GM19023 (cell line): ENCODE measurements around the gene NFATC2IP.
A peak's percentile ranks its signal among the peaks of the same experiment; 100 is the strongest.

Experiments used
- ATAC-seq: cut with Tn5 transposase; IDR thresholded peaks from one replicate; pipeline ENCODE4 v1.9.1; 2021; ENCODE audit warnings: mild to moderate bottlenecking, moderate library complexity; ENCODE audit not compliant: unreplicated experiment

Gene NFATC2IP

DNA sequence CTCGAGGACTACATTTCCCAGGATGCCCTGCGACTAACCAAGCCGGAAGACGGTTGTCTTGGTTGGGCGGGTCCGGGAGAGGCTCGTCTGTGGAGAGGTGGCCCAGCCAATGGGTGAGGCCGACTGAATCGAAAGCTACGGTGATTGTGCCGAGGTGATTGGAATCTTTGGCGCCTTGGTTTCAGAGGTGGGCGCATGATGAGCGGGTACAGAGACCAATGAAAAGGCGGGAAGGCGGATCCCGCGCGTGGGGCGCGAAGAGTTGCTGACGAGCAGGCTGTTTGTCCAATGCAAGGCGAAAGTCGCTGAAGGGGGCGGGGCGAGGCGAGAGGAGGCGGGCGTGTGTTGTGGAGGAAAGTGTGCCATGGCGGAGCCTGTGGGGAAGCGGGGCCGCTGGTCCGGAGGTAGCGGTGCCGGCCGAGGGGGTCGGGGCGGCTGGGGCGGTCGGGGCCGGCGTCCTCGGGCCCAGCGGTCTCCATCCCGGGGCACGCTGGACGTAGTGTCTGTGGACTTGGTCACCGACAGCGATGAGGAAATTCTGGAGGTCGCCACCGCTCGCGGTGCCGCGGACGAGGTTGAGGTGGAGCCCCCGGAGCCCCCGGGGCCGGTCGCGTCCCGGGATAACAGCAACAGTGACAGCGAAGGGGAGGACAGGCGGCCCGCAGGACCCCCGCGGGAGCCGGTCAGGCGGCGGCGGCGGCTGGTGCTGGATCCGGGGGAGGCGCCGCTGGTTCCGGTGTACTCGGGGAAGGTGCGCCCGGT is at the start of gene NFATC2IP:
TSS of gene NFATC2IP (plus strand) at position 290 of the 762 bp plus-strand sequence. CDS start at position 365, 75 bp downstream.
- ATAC-seq: peak; percentile 87

DNA sequence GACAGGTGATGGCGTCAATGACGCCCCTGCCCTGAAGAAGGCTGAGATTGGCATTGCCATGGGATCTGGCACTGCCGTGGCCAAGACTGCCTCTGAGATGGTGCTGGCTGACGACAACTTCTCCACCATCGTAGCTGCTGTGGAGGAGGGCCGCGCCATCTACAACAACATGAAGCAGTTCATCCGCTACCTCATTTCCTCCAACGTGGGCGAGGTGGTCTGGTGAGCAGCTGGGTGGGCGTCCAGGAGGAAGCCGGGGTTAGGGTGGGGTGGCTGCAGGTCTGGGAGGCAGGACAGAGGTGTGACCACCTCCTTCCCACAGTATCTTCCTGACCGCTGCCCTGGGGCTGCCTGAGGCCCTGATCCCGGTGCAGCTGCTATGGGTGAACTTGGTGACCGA is 48.9 kb upstream of the NFATC2IP start:
- ATAC-seq: no peak

DNA sequence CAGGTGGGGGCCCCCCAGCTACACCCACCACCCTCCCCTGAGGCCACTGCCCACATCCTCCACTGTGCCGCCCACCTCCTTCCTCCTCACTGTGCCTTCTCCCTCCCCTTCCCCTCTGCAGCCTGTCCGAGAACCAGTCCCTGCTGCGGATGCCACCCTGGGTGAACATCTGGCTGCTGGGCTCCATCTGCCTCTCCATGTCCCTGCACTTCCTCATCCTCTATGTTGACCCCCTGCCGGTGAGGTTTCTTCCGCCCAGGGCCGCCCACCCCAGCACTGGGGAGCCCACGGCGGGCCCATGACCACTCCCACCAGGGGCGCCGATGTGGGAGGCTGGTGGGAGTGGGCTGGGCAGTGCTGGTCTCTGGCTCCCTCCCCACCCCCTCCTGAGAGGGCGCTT is 47.8 kb upstream of the NFATC2IP start:
- ATAC-seq: no peak

DNA sequence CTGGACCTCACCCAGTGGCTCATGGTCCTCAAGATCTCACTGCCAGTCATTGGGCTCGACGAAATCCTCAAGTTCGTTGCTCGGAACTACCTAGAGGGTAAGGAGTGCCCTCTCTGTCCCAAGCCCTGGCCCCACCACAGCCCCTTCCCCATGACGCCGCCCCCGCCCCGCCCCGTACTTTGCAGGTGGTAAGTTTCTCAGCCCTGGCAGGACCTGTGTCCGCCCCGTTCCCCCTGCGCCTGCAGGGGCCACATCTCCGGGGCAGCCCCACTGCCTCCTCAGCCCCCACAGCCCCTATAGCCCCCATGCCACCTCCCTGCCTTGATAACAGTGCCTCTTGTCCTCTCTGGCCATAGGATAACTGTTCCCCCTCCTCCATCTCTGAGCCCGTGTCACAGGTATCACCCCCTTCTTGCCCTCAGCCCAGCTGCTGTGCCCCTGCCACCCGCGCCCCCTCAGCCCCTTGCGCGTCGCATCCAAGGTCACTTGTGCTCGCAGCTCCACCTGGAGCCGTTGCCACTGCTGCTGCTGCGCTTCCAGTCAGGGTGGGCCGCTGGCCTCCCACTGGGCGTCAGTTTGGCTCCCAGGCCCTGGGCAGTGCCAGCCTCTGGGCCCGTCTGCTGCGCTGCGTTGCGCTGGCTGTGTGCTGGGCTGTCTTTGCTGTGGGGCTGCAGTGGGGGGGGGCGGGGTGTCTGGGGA is 47.2 kb upstream of the NFATC2IP start:
- ATAC-seq: no peak

DNA sequence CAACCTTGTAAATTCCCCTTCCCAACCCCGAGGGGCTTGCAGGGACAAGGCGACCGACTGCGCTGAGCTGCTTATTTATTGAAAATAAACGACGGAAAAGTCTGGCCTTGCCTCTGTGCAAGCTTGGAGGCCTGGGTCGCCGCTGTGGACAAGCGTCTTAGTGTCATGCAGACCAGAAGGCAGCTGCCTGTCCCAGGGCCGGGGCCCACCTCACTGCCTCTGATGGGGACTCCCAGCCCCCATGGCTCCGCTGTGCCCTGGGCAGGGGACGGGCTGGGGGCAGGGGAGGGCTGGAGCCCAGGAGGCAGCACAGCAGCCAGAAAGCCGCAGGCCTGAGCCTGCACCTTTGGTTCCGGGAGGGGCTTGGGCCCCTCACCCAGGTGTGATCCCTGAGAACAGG is 46.4 kb upstream of the NFATC2IP start:
- no peak for ATAC-seq

DNA sequence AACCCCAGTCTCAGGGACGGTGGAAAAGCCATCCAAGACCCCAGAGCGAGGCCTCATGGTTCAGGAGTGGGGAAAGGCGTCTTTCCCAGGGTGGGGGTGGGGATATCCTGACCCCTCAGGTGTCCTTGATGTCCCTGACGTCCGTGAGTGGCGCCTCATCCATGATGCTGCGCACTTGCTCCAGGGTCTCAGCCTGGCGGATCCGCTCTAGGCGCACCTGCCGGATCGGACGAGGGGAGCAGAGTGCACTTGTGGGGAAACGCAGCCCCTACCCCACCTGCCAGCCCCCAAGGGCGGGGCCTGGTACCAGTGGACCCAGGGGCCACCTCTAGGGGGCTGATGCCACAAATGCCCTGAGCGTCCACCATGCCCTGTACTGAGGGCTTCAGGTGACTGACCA is 45.9 kb upstream of the NFATC2IP start:
- no peak for ATAC-seq

DNA sequence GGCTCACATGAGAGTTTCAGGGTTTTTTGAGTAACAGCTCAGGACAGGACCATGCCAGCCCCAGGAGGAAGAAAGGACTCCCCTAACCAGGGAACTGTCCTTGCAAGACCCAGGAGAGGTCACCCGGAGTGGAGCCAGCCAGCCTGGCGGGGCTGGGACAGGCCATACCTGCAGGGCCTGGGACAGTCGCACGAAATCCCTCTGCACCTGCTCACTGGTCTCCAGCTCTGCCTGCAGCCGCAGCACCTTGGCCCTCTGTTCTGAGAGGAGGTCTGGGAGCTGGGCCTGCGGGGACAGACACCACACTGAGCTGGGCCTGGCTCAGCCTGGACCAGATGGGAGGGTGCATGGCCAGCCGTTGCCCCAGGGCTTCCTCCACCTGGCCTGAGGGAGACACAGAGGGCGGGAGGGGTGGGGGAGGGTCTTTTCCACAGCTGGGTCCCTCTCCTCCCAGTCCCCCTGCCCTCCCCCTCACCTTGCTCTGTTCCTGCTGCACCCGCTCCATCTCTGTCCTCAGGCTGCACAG is 45.4 kb upstream of the NFATC2IP start:
- no peak for ATAC-seq

DNA sequence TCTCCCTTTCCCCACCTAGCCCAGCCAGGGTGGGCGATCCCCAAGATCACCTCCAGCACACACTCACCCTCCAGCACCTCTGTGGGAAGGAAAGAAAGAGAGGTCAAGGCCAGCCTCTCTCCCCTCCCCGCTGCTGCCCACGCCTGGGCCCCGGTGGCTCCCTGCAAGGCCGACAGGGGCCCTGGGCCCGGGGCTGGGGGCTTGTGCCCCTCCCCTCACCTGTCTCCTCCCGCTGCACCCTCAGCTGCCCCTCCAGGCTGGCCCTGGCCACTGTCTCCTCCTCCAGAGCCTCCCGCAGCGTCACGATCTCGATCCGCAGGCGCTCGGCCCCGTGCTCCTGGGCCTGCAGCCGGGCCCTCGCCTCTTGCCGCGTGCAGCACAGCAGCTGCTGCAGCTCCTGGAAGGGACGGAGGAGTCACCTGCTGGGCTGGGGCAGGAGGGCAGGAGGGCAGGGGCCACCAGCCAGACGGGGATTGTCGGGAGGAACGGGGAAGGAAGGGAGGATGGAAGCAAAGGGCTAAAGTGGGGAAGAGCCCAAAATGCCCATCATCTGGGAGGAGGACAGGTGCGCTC is 44.9 kb upstream of the NFATC2IP start:
- no peak for ATAC-seq

DNA sequence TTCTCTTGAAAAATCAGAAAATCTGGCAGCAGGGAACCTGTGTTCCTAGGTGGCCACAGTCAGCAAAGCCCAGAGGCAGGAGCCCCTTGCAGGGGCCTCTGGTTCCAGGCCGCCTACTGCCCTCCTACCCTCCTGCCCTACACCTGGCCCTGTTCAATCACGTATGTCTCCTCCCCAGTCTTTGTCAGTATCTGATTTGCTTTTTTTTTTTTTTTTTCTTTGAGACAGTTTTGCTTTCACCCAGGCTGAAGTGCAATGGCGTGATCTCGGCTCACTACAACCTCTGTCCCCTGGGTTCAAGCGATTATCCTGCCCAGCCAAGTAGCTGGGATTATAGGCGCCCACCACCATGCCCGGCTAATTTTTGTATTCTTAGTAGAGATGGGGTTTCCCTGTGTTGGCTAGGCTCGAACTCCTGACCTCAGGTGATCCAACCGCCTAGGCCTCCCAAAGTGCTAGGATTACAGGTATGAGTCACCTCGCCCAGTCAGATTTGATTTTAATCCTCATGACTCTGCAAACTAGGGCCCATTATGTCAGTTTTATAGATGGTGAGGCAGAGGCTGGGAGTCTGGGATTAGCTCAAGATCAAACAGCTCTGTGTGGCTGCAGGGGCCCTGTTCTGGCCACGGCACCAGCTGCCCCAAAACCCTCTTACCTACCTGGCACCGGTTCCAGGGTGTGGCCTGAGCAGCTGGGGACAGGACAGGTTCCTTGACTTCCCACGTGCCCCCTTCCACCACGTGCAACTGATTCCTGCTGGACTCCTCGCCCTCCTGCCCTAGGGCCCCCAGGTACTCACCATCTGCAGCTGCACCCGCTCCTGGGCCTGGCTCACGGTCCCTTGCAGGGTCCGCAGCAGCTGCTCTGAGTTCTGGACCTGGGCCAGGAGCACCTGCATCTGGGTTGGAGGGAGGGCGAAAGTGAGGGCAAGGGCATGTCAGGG is 40.4 kb upstream of the NFATC2IP start:
- no peak for ATAC-seq

DNA sequence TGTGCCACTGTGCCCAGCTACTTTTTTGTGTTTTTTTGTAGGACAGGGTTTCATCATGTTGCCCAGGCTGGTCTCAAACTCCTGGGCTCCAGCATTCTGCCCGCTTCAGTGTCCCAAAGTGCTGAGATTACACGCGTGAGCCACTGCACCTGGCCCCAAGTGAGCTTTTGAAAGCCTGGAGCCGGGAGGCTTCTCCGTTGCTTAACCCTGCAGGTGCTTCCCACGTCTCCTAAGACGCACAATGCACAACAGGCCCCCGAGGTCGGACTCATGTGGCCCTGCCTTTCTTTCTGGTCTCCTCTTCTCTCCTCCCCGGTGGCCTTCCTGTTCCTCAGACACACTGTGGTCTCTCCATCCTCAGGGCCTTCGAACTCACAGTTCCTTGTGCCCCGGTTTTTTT is 38.2 kb upstream of the NFATC2IP start:
- no peak for ATAC-seq

DNA sequence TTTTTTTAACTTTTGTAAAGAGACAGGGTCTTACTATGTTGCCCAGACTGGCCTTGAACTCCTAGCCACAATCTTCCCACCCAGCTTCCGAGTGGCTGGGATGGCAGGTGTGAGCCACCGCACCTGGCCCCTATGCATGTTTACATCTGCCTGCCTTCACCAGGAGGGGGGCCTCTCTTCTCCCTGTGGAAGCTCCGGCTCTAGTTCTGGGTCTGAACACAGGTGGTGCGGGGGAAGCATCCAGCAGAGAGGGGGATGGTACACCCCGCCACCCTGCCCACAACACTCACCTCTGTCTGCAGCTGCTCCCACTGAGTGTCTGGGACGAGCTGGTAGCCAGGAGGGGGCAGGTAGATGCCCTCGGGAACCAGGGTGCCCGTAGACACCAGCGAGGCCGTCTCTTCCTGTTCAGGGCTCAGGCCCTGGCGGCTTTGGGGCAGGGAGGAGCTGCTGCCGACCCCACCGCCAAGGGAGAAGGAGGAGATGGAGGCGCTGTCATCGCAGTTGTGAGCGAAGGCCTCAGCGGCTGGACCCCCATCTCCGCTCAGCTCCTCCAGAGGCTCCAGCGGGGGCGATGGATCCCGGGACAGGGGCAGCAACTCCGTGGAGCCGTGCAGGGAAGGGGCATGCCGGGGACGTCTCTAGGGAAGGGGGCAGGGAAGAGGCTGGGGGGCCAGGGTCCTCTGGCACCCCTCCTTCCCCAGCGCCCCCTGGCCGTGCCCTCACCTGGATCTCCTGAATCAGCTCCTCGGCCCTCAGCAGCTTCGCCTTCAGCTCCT is 36.6 kb upstream of the NFATC2IP start:
- ATAC-seq: no peak

DNA sequence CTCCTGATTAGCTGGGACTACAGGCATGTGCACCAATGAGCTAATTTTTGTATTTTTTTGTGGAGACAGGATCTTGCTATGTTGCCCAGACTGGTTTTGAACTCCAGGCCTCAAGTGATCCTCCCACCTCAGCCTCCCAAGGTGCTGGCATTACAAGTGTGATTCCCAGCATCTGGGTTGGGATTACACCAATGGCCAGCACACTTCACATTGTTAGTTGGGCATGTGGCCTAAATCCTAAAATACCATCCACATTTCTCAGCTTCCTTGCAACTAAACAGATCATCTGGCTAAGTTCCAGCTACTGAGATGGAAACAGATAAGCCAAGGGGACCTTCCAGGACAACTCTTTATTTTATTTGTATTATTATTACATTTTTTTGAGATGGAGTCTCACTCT is 35.6 kb upstream of the NFATC2IP start:
- no peak for ATAC-seq

DNA sequence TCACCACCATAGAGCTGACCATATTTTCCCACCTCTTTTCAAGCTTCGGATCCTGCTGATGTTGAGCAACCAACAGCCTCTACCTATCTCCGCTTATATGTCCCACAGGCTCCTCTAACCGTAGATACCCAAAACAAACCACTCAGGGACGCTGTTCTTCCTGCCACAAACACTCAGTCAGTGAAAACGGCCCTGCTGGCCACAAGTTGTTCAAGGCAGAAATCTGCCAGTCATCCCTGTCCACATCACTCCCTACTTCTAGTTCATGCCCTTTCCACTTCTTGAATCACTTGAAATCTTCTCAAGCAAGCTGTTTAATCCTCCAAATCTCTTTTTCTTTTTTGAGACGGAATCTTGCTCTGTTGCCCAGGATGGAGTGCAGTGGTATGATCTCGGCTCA is 33.6 kb upstream of the NFATC2IP start:
- ATAC-seq: no peak

DNA sequence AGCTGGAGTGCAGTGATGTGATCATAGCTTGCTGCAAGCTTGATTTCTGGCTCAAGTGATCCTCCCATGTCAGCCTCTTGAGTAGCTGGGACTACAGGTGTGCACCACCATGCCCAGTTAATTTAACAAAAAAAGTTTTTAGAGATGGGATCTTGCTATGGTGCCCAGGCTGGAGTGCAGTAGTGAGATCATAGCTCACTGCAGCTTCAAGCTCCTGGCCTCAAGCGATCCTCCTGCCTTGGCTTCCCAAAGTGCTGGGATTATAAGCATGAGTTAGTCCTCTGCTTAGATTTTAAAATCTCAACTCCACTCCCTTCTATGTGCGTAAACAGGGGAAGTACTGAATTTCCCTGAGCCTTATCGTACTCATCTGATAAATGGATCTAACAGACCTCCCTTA is 32.0 kb upstream of the NFATC2IP start:
- ATAC-seq: no peak

DNA sequence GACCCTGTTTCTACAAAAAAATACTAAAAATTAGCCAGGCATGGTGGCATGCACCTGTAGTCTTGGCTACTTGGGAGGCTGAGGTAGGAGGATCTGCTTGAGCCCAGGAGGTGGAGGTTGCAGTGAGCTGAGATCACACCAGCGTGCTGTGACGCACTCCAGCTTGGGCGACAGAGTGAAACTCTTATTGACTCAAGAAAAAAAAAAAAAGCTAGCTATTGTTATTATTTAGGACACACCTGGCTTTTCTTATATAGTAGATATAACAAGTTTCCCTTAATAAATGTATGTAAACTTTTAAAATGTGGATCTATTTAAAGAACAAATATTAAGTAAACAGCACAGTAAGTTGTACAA is 27.5 kb upstream of the NFATC2IP start:
- ATAC-seq: no peak

DNA sequence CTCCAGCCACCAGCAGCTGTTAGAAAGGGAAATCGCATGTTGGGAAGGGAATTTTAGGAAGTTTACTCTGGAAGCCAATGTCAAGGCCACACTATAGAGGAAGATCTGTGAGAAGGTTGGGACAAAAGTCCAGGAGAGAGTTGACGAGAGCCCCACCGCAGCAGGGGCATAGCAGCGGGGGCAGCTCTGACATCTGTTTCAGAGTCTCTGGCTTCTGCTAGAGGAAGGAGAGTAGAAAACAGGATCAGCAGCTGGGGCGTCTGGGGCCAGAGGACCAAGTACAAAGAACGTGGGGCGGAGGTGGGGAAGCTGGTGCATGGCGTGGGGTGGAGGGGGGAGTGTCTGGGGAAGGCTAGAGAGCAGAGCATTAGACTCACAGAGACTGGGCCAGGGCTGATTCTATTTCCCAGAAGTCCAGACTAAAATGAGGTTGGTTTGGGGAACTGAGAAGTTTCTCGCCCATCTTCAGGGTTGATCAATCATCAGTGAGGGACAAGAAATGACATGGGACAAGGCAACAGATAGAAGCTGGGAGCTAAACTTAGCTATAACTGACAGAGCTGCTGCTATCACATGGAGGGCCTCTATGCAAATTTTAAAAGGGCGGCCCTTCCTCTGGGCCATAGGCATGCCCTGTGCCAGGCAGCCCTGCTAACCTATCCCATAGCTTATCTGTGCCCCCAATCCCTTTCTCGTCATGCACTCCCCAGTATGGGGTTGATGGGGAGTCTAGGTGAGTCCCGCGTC is 26.9 kb upstream of the NFATC2IP start:
- peak; percentile 46 for ATAC-seq

DNA sequence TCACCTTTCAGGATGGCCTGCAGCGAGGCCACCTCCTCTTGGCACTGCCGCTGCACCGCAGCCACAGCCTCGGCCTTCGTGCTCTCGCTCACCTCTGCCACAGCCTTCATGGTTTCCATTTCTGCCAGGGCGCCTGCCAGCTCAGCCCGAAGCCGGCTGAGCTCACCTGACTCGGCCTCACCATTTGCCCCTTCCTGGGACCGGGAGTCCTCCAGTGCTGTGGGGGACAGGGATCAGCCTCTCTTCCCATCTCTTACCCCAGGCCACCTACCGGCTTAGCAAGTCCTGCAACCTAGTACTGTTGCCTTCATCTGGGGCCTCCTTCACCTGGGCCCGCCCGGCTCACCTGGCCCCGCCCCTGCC is 26.4 kb upstream of the NFATC2IP start:
- ATAC-seq: no peak

DNA sequence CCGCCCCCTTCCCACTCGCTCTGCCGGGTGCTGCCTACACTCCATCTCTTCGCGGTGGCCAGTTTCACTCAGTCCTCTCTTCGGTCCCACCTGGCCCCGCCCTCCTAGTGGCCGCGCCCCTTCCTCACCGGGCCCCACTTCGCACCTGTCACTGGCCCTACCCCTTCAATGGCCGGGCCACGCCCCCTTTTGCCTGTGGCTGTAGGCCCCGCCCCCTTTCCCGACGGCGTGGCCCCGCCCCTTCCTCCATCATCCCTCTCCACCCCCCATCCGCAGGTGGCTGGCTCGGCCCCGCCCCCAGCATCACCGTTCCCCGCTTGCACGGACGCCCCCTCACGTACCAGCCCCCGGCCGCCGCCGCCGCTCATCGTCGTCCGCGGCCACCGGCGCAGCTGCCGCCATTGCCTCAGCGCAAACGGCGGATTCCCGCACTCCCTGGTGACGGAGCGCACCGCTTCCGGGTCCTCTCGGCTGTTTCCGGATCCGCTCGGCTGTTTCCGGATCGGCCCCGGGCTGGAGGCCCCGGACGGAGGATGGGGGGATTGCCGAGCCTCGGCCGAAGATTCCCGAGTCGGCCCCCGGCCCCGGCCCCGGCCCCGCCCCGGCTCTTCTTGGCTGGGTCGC is 25.9 kb upstream of the NFATC2IP start, which contains the start of gene RABEP2:
TSS of gene RABEP2 (minus strand) at position 477 of the 624 bp plus-strand sequence. CDS start at position 402, 75 bp downstream.
- ATAC-seq: peak; percentile 61
